Astrocyte of the cerebellum (primary cell): ENCODE results near the gene NOL4L.
"Not testable (repeated sequence)": the region's sequence is repeated elsewhere in the genome, so short reads cannot be mapped to it uniquely, and the experiment has no call there.

Source experiments
- DNase-seq: peaks from one replicate; pipeline ENCODE4 v3.0.0-alpha.2; 2011; ENCODE audit warnings: low read depth
- H3K4me3 ChIP-seq: 2 replicates; pipeline ENCODE4 v1.5.1; 2011; ENCODE audit warnings: mild to moderate bottlenecking, low read depth, low read length, moderate library complexity
- in situ Hi-C: cut with HindIII; loops from 2 replicates; pipeline ENCODE4 v1.10.0; 2017; ENCODE audit warnings: low sequenced_read_pairs
- TF ChIP-seq, protein P1 (sequence below): IDR thresholded peaks from 2 replicates; pipeline ENCODE4 v1.5.1; 2012; ENCODE audit warnings: low read length, low read depth, moderate library complexity, mild to moderate bottlenecking; ENCODE audit errors: missing control alignments

The NOL4L gene

GRCh38 chr20:32466739-32467505, 118.2 kb downstream of the NOL4L start:
- TF ChIP-seq, protein P1, sequence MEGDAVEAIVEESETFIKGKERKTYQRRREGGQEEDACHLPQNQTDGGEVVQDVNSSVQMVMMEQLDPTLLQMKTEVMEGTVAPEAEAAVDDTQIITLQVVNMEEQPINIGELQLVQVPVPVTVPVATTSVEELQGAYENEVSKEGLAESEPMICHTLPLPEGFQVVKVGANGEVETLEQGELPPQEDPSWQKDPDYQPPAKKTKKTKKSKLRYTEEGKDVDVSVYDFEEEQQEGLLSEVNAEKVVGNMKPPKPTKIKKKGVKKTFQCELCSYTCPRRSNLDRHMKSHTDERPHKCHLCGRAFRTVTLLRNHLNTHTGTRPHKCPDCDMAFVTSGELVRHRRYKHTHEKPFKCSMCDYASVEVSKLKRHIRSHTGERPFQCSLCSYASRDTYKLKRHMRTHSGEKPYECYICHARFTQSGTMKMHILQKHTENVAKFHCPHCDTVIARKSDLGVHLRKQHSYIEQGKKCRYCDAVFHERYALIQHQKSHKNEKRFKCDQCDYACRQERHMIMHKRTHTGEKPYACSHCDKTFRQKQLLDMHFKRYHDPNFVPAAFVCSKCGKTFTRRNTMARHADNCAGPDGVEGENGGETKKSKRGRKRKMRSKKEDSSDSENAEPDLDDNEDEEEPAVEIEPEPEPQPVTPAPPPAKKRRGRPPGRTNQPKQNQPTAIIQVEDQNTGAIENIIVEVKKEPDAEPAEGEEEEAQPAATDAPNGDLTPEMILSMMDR, result no peak
- DNase-seq, result no peak
- in situ Hi-C loops, result no loop called here
- H3K4me3 ChIP-seq, result no peak overlapping the region

DNA sequence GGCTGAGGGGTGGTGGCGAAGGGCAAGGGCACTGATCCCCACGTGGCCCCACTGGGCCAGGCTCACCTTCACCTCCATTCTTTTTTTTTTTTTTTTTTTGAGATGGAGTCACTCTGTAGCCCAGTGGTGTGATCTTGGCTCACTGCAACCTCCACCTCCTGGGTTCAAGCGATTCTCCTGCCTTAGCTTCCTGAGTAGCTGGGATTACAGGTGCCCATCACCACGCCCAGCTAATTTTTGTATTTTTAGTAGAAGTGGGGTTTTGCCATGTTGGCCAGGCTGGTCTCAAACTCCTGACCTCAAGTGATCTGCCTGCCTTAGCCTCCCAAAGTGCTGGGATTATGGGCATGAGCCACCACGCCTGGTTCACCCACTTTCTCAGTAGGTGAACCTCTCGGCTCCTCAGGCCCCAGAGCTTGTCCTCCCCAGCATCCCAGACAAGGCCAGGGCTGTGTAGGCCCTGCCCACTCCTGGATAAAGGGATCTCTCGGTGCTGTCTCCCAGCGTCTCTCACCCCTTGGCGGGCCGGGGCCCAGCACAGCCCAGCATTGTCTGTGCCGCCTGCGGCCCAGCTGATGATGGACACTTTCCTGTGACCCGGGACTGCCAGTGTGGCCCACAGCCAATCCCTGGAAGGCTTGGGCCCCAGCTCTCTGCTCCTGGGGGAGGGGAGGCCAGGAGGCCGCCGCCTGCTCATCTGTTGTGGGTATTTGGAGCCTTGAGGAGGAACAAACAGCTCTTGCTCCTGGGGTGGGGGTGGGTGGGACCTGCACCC, 119.0 kb downstream of the NOL4L start:
- H3K4me3 ChIP-seq, DNase-seq, in situ Hi-C loops: not testable (repeated sequence)

DNA sequence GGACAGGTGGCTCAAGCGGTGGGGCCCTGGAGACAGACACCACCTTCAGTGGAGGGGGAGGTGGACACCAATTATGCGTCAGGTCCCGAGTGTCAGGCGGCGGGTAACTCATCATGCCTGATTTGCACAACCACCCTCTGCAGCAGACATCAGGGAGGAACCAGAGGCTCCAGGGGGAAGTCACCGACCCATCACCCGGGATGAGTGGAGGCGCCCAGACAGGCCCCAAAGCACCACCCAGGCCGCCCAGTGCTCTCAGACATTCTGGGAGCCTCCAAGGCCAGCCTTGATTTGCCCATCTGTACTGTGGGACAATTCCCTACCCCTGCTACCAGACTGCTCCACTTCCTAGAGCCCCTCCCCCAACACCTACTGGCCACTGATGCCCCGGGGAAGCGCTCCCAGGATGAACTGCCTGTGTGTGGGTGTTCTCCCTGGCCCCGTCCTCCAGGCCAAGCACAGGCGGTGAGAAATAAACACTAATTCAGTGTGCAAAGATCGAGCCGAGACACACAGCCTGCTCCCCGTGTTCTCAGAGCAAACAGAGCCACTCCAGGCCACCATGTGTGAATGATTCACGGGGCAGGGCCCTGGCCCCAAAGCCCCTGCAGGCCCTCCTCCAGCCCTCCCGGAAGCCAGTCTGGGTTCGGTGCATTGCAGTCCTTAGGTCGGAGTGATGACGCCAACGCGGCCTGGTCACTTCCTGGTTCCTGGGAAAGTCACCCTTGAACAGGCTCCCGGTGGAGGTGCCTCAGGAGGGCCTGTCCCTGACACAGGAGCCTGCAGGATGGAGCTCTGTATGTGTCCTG, 119.8 kb downstream of the NOL4L start:
- DNase-seq, result no peak
- H3K4me3 ChIP-seq, result no peak overlapping the region
- in situ Hi-C loops, result no loop called here
- TF ChIP-seq, protein P1, result no peak

DNA sequence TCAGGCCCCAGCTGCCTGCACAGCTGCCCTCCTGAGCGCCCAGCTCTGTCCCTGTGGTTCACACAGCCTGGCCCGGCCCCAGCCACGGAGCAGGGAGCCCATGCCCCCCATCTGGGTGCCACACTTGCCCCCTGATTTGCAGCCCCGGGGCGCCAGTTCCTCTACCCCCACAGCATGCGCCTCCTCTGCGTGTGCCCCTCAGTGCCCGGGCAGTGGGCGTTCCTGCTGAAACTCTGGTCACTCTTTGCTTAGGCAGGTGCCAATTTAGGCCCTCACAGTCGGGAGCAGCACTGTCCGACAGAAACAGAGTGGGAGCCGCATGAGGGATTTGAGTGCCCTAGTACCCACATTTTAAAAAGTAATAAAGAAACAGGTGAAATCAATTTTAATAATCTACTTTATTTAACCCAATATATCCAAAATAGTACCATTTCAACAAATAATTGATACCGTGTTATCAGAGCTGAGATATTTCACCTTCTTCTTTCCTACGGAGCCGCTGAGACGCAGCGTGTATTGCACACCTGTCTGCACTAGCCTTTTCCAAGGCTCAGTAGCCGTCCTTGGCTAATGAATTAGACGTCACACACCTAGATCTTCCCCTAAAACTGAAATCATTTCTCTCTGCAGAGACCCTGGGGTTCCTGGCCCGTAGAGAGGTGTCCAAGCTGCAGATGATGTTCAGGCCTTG, 120.6 kb downstream of the NOL4L start:
- TF ChIP-seq, protein P1, result no peak
- in situ Hi-C loops, result no loop called here
- DNase-seq, result no peak

DNA sequence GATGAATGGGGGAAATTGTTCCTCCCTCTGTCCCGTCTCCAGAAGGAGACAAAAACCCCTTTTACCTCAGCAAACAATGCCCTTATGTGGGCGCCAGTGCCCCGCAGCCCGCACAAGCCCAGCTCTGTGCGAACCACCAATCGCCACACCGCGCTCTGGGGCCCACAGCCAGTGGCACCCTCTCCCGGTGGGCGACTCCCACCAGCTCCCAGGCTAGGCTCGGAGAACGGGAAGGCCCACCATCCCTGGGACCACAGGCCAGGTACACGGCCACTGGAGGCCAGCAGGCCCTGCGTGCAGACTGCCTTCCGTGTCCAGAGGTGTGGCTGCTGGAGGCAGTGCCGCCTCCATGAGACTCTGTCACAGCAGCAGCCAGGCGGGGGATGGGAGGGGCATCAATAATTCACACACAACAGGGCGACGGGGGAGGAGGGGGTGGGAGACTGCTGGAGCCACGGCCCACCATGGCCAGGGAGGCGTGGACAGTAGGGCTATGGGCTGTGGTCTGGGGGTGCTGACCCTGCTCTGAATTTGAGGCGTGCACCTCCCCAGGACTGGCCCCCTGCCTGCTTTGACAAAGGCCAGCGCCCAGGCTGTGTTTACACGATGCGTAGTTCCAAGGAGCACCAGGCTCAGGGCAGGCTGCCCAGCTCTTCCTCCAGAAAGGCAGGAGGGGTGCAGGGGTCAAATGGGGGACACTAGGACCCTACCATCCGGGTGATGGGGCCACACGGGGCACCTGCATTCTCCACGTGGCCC, 121.3 kb downstream of the NOL4L start:
- no peak overlapping the region for H3K4me3 ChIP-seq
- DNase-seq, result no peak
- TF ChIP-seq, protein P1, result no peak
- in situ Hi-C loops, result no loop called here

More for the DNA sequence above, 120.6 kb downstream of the NOL4L start:
- H3K4me3 ChIP-seq, result no peak overlapping the region

DNA sequence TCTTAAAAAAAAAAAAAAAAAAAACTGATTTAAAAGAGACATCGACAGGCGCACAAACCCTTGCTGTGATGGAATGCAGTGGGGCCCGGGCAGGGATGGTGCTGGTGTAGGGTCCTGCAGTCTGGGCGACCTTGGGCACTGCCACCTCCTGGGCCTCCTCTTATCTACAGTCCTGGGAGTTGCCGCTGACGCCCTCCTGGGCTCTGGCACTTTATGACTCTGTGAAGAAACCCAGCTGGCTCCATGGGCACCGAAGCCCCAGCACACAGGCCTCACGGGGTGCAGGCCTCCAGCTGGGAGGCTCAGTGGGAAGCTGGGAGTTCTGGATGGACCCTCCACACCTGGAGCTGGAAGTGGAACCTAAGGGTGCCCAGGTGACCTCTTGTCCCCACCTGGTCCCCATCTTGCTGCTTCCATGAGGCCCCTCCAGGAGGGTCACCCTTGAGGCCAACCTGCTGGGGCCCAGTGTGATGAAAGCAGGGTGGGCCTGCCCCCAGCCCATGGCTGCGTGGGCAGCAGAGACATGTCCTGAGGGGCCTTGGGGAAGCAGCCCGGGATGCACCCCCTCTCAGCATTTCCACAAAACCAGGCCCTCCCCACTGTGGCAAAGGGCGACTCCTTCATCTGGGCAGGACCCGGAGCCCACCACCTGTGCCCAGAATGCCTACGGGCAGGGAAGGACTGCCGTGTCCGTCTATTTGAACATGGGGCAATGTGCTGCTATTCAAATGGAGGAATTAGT, 122.1 kb downstream of the NOL4L start:
- no peak overlapping the region for H3K4me3 ChIP-seq
- in situ Hi-C loops, result no loop called here
- TF ChIP-seq, protein P1, result no peak
- DNase-seq, result no peak
